ENCODE measurements around the gene ZNF236.

- TF ChIP-seq CTCF (IDR thresholded peaks at IDR 0.05; ENCODE audit: insufficient read depth, low read depth, low read length) = no peak
- no peak for TF ChIP-seq EZH2 (IDR thresholded peaks at IDR 0.05; ENCODE audit: insufficient read depth, low read length)
These were observed 130.4 kb downstream of the ZNF236 start for GRCh38 chr18:76952747-76953146.
